ENCODE results near the gene PRDM16.

Gene PRDM16

GRCh38 chr1:3418600-3418999 is 349.6 kb downstream of the PRDM16 start:
- Histone ChIP-seq H4K20me1 (ENCODE audit: insufficient read depth, low read length) (no peaks in the 10 kb centered on the region), H3K9ac (ENCODE audit: low read length) (no peak overlapping the region), H3K4me2 (ENCODE audit: low read depth, low read length) (no peak overlapping the region), H3K36me3 (replicated peaks; ENCODE audit: insufficient read depth, low read length) (no peaks in the 10 kb centered on the region), H2AFZ (ENCODE audit: low read length) (no peak overlapping the region), H3K79me2 (ENCODE audit: low read length) (no peaks in the 10 kb centered on the region), H3K9me2 (replicated peaks; ENCODE audit: insufficient read depth, low read length) (no peaks in the 10 kb centered on the region), H3K27me3 (replicated peaks; ENCODE audit: insufficient read depth, low read length) (peaks cover 97% of the 10 kb centered on the region), H3F3A (ENCODE audit: insufficient read depth, low read length) (no peaks in the 10 kb centered on the region), H3K4me1 (ENCODE audit: low read length) (no peaks in the 10 kb centered on the region), H3K27ac (ENCODE audit: low read length) (no peak overlapping the region), H3K4me3 (ENCODE audit: low read length) (no peak overlapping the region), H3K9me3 (replicated peaks; ENCODE audit: insufficient read depth, low read length) (no peaks in the 10 kb centered on the region)
- DNase-seq: no peak
- TF ChIP-seq EZH2phosphoT487 (IDR thresholded peaks at IDR 0.05; ENCODE audit: low read length): no peak
- TF ChIP-seq CTCF (IDR thresholded peaks at IDR 0.05; ENCODE audit: low read length): no peak
- no peak for TF ChIP-seq EZH2 (optimal IDR thresholded peaks at IDR 0.05; ENCODE audit: low read depth, low read length)

GRCh38 chr1:3419415-3420204 is 350.6 kb downstream of the PRDM16 start:
- H4K20me1 ChIP-seq (ENCODE audit: insufficient read depth, low read length): no peaks in the 10 kb centered on the region
- no peaks in the 10 kb centered on the region for H3K36me3 ChIP-seq (replicated peaks; ENCODE audit: insufficient read depth, low read length)
- H3F3A ChIP-seq (ENCODE audit: insufficient read depth, low read length): no peaks in the 10 kb centered on the region
- no peak overlapping the region for H3K9ac ChIP-seq (ENCODE audit: low read length)
- no peak for DNase-seq
- no peaks in the 10 kb centered on the region for H3K4me1 ChIP-seq (ENCODE audit: low read length)
- no peaks in the 10 kb centered on the region for H3K9me2 ChIP-seq (replicated peaks; ENCODE audit: insufficient read depth, low read length)
- no peak overlapping the region for H3K27ac ChIP-seq (ENCODE audit: low read length)
- H3K4me3 ChIP-seq (ENCODE audit: low read length): no peak overlapping the region
- H3K27me3 ChIP-seq (replicated peaks; ENCODE audit: insufficient read depth, low read length): peaks cover 98% of the 10 kb centered on the region
- no peak overlapping the region for H2AFZ ChIP-seq (ENCODE audit: low read length)
- no peak overlapping the region for H3K4me2 ChIP-seq (ENCODE audit: low read depth, low read length)
- no peaks in the 10 kb centered on the region for H3K79me2 ChIP-seq (ENCODE audit: low read length)
- H3K9me3 ChIP-seq (replicated peaks; ENCODE audit: insufficient read depth, low read length): no peaks in the 10 kb centered on the region
- TF ChIP-seq EZH2phosphoT487 (IDR thresholded peaks at IDR 0.05; ENCODE audit: low read length): no peak
- no peak for TF ChIP-seq CTCF (IDR thresholded peaks at IDR 0.05; ENCODE audit: low read length)
- TF ChIP-seq EZH2 (optimal IDR thresholded peaks at IDR 0.05; ENCODE audit: low read depth, low read length): no peak

- Histone ChIP-seq H3K27me3 (replicated peaks; ENCODE audit: insufficient read depth, low read length) (peaks cover 95% of the 10 kb centered on the region), H3K4me3 (ENCODE audit: low read length) (no peak overlapping the region), H4K20me1 (ENCODE audit: insufficient read depth, low read length) (no peaks in the 10 kb centered on the region), H3K4me1 (ENCODE audit: low read length) (no peaks in the 10 kb centered on the region), H3K4me2 (ENCODE audit: low read depth, low read length) (no peak overlapping the region), H3K9me2 (replicated peaks; ENCODE audit: insufficient read depth, low read length) (no peaks in the 10 kb centered on the region), H3K27ac (ENCODE audit: low read length) (no peak overlapping the region), H2AFZ (ENCODE audit: low read length) (no peak overlapping the region), H3K79me2 (ENCODE audit: low read length) (no peaks in the 10 kb centered on the region), H3K9ac (ENCODE audit: low read length) (no peak overlapping the region), H3K36me3 (replicated peaks; ENCODE audit: insufficient read depth, low read length) (no peaks in the 10 kb centered on the region), H3F3A (ENCODE audit: insufficient read depth, low read length) (no peaks in the 10 kb centered on the region), H3K9me3 (replicated peaks; ENCODE audit: insufficient read depth, low read length) (no peaks in the 10 kb centered on the region)
- TF ChIP-seq CTCF (IDR thresholded peaks at IDR 0.05; ENCODE audit: low read length): no peak
- TF ChIP-seq EZH2 (optimal IDR thresholded peaks at IDR 0.05; ENCODE audit: low read depth, low read length): no peak
- TF ChIP-seq EZH2phosphoT487 (IDR thresholded peaks at IDR 0.05; ENCODE audit: low read length): no peak
- no peak for DNase-seq
These were observed 351.4 kb downstream of the PRDM16 start for GRCh38 chr1:3420218-3420951.
